OCI-LY1 (cell line): Measurements from ENCODE around the gene ZNF550.

Experiments
- H2AFZ ChIP-seq: fragments of 200-600 bp; sonication (generic), shearing (Covaris generic); 2 replicates; pipeline ENCODE4 v1.6.0; 2014; ENCODE audit warnings: antibody characterized with exemption, mild to moderate bottlenecking, low read length
- H3F3A ChIP-seq: fragments of 200-600 bp; sonication (generic), shearing (Covaris generic); 2 replicates; pipeline ENCODE4 v1.6.0; 2014; ENCODE audit warnings: mild to moderate bottlenecking, antibody characterized with exemption, low read length, moderate library complexity; ENCODE audit not compliant: insufficient read depth
- H3K27ac ChIP-seq: fragments of 200-600 bp; sonication (generic); 2 replicates; pipeline ENCODE4 v1.5.1; 2014; ENCODE audit warnings: low read length, mixed run types, mild to moderate bottlenecking, low read depth; ENCODE audit not compliant: poor library complexity, severe bottlenecking
- H3K27me3 ChIP-seq: fragments of 200-600 bp; sonication (generic); 2 replicates; pipeline ENCODE4 v1.6.0; 2014; ENCODE audit warnings: antibody characterized with exemption, mild to moderate bottlenecking, low read length, moderate library complexity; ENCODE audit not compliant: insufficient read depth
- H3K36me3 ChIP-seq: fragments of 200-600 bp; sonication (generic); 2 replicates; pipeline ENCODE4 v1.6.1; 2014; ENCODE audit warnings: mild to moderate bottlenecking, antibody characterized with exemption, low read length, moderate library complexity, mixed read lengths; ENCODE audit not compliant: insufficient read depth
- H3K4me1 ChIP-seq: fragments of 200-600 bp; sonication (generic); 2 replicates; pipeline ENCODE4 v1.5.1; 2014; ENCODE audit warnings: mild to moderate bottlenecking, low read length, moderate library complexity; ENCODE audit not compliant: insufficient read depth, severe bottlenecking
- H3K4me2 ChIP-seq: fragments of 200-600 bp; sonication (generic), shearing (Covaris generic); 2 replicates; pipeline ENCODE4 v1.6.1; 2014; ENCODE audit warnings: low read length
- H3K4me3 ChIP-seq: fragments of 200-600 bp; sonication (generic); 2 replicates; pipeline ENCODE4 v1.5.1; 2014; ENCODE audit warnings: low read length, low read depth, mild to moderate bottlenecking, mixed read lengths; ENCODE audit not compliant: poor library complexity, severe bottlenecking
- H3K79me2 ChIP-seq: fragments of 200-600 bp; shearing (Covaris generic); 2 replicates; pipeline ENCODE4 v1.6.1; 2016; ENCODE audit warnings: mixed run types, low read length, mixed read lengths; ENCODE audit not compliant: insufficient read depth
- H3K9ac ChIP-seq: fragments of 200-600 bp; sonication (generic), shearing (Covaris generic); 2 replicates; pipeline ENCODE4 v1.6.1; 2014; ENCODE audit warnings: mild to moderate bottlenecking, low read length, mixed read lengths
- H3K9me2 ChIP-seq: fragments of 200-600 bp; sonication (generic), shearing (Covaris generic); 2 replicates; pipeline ENCODE4 v1.6.1; 2014; ENCODE audit warnings: low read depth, mild to moderate bottlenecking, low read length, mixed read lengths
- H3K9me3 ChIP-seq: fragments of 200-600 bp; shearing (Covaris generic); 2 replicates; pipeline ENCODE4 v1.6.1; 2014; ENCODE audit warnings: low read length, mixed read lengths
- H4K20me1 ChIP-seq: fragments of 200-600 bp; sonication (generic), shearing (Covaris generic); 2 replicates; pipeline ENCODE4 v1.6.0; 2016; ENCODE audit warnings: mild to moderate bottlenecking, low read length; ENCODE audit not compliant: insufficient read depth
- CTCF ChIP-seq: fragments of 200-600 bp; sonication (generic), shearing (Covaris generic); IDR thresholded peaks from 2 replicates; pipeline ENCODE4 v1.5.1; 2017; ENCODE audit warnings: mild to moderate bottlenecking, antibody characterized with exemption, low read length, moderate library complexity, mixed read lengths
- EZH2 ChIP-seq: fragments of 200-600 bp; sonication (generic), shearing (Covaris generic); IDR thresholded peaks from 2 replicates; pipeline ENCODE4 v1.8.0; 2017; ENCODE audit warnings: borderline replicate concordance, mixed run types, mild to moderate bottlenecking, antibody characterized with exemption, low read length, moderate library complexity, mixed read lengths

The ZNF550 gene

DNA sequence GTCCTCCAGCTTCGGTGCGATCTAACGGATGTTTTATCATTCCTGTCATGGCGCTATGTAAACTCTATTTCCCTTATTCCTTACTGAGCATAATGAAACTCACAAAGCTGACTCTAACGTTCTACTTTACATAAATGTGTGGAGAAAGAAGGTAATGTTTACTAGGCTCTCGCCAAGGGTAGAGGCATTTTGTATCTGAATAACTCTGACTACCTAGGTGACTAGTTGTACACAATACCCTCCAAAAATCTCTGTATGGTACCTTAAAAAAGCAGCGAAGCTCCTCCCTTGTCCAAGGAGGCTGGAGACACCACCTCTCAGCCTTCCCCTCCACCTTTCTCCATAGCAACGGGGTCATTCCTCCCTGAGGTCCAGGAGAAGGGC, 39.7 kb upstream of the ZNF550 start:
- Histone ChIP-seq H3K9me2 (no peaks in the 10 kb centered on the region), H3K27ac (no peak overlapping the region), H3K27me3 (no peaks in the 10 kb centered on the region), H3K4me1 (peaks cover 14% of the 10 kb centered on the region), H4K20me1 (no peaks in the 10 kb centered on the region), H2AFZ (peak overlapping the region; percentile 97), H3K9me3 (peaks cover 19% of the 10 kb centered on the region; the same call in 1 of the 2 replicates), H3K79me2 (no peaks in the 10 kb centered on the region), H3K9ac (peak overlapping the region; percentile 25; the same call in 1 of the 2 replicates), H3K36me3 (peaks cover 30% of the 10 kb centered on the region), H3K4me2 (peak overlapping the region; percentile 77), H3F3A (no peaks in the 10 kb centered on the region), H3K4me3 (peak overlapping the region; percentile 78)
- no peak for TF ChIP-seq EZH2
- TF ChIP-seq CTCF: no peak

DNA sequence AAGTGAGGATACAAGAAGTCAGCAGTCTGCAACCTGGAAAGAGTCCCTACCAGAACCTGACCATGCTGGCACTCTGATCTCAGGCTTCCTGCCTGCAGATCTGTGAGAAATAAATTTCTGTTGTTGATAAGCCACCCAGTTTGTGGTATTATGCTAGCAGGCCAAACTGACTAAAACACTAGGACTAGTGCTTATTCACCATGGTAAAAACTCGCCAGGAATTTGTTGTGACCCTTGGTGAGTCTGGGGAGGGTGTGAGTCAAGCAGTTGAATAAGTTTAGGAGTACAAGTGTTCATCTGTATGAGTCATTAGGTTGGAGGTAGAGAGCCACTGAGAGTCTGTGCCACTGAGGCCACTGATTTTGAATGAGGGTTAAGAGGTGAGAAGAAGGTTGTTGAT, 27.9 kb upstream of the ZNF550 start:
- H3K9me3 ChIP-seq: peaks cover 22% of the 10 kb centered on the region
- no peaks in the 10 kb centered on the region for H3K9me2 ChIP-seq
- H3K4me1 ChIP-seq: no peaks in the 10 kb centered on the region
- TF ChIP-seq CTCF (no peak), EZH2 (no peak)
- no peaks in the 10 kb centered on the region for H4K20me1 ChIP-seq
- no peak overlapping the region for H3K4me3 ChIP-seq
- H3F3A ChIP-seq: no peaks in the 10 kb centered on the region
- no peak overlapping the region for H3K4me2 ChIP-seq
- no peak overlapping the region for H3K9ac ChIP-seq
- H3K27ac ChIP-seq: no peak overlapping the region
- no peaks in the 10 kb centered on the region for H3K27me3 ChIP-seq
- H2AFZ ChIP-seq: no peak overlapping the region
- H3K79me2 ChIP-seq: no peaks in the 10 kb centered on the region
- no peaks in the 10 kb centered on the region for H3K36me3 ChIP-seq

- TF ChIP-seq EZH2: no peak
- no peak for TF ChIP-seq CTCF
- H3K36me3 ChIP-seq: peaks cover 5% of the 10 kb centered on the region; the same call in 1 of the 2 replicates
- no peak within 1 kb of the TSS for H2AFZ ChIP-seq
- peaks cover 18% of the 10 kb centered on the region for H3K9me3 ChIP-seq
- H3K9ac ChIP-seq: no peak within 1 kb of the TSS
- H3K27ac ChIP-seq: no peak within 1 kb of the TSS
- no peaks in the 10 kb centered on the region for H3K27me3 ChIP-seq
- H3K4me1 ChIP-seq: peaks cover 4% of the 10 kb centered on the region
- H3F3A ChIP-seq: no peaks in the 10 kb centered on the region
- H4K20me1 ChIP-seq: no peaks in the 10 kb centered on the region
- H3K4me3 ChIP-seq: no peak within 1 kb of the TSS
- H3K79me2 ChIP-seq: no peaks in the 10 kb centered on the region
- H3K9me2 ChIP-seq: no peaks in the 10 kb centered on the region
- H3K4me2 ChIP-seq: no peak within 1 kb of the TSS
Measured at GRCh38 chr19:57583521-57584416, 24.1 kb upstream of the ZNF550 start, which contains the start of gene ZIK1. Gene ZIK1 (plus strand): TSS chr19:57584145. CDS start chr19:57584357, 212 bp downstream.
